Activated CD8-positive, alpha-beta memory T cell treated with anti-CD3 and anti-CD28 coated beads for 48 hours (primary cell): ENCODE results near the gene ANKZF1.

Source experiments
- DNase-seq, 3 experiments: peaks; one replicate each; pipeline ENCODE4 v3.0.0-alpha.2; 2020; ENCODE audit warnings: low read depth in 2 of 3, low spot score in 2 of 3

Gene ANKZF1

GRCh38 chr2:219279151-219279915 lies 49.7 kb downstream of the ANKZF1 start, which contains the start of gene DNAJB2:
Gene DNAJB2, plus strand, starts transcription at chr2:219279366. Its CDS starts 468 bp downstream, at chr2:219279834.
- DNase-seq, result peak; percentile 92 to 99 (median 94)

GRCh38 chr2:219279916-219280516 lies 50.4 kb downstream of the ANKZF1 start:
- no peak for DNase-seq

- no peak for DNase-seq
These were observed 51.0 kb downstream of the ANKZF1 start for GRCh38 chr2:219280651-219281050.

- no peak for DNase-seq
These were observed 52.0 kb downstream of the ANKZF1 start for GRCh38 chr2:219281588-219281987.

- no peak for DNase-seq
These were observed 52.8 kb downstream of the ANKZF1 start for GRCh38 chr2:219282375-219282774.

GRCh38 chr2:219282943-219283581 lies 53.5 kb downstream of the ANKZF1 start:
- DNase-seq, result no peak

- DNase-seq, result no peak
These were observed 55.1 kb downstream of the ANKZF1 start for GRCh38 chr2:219284501-219285372.

- DNase-seq, result no peak
These were observed 55.7 kb downstream of the ANKZF1 start for GRCh38 chr2:219285373-219285735.

GRCh38 chr2:219285894-219286425 lies 56.4 kb downstream of the ANKZF1 start:
- no peak for DNase-seq
